A673 (cell line): ENCODE results near the gene SLAMF7. TPM values are rescaled to one million over a fixed set of nuclear protein-coding genes. Genes with fewer than 3 reads are reported as not detected.

ENCODE experiments used
- BruUV-seq: library from RNA; stranded (reverse); fragments of 400-500 nt; replicated peaks from 2 replicates; lab custom pipeline; 2021; lab: Mats Ljungman, UMichigan
- CTCF ChIA-PET: fragments of 300-600 bp; sonication (Branson Sonifier 250); formaldehyde crosslinking; loops from one replicate; lab custom pipeline; 2022; ENCODE audit warnings: antibody characterized with exemption; lab: Charles Lee
- POLR2A ChIA-PET: fragments of 300-600 bp; sonication (Branson Sonifier 250); formaldehyde crosslinking; loops from one replicate; lab custom pipeline; 2022; ENCODE audit warnings: antibody characterized with exemption; ENCODE audit not compliant: low non-redundant PET; lab: Charles Lee
- DNase-seq: peaks from one replicate; pipeline ENCODE4 v3.0.0-alpha.2; 2015; ENCODE audit warnings: low spot score
- H3K27ac ChIP-seq: fragments of 200-600 bp; sonication (generic); 2 replicates; pipeline ENCODE4 v1.5.1; 2016; ENCODE audit warnings: mixed run types, low read depth, mild to moderate bottlenecking, mixed read lengths, antibody characterized with exemption, low read length; ENCODE audit not compliant: poor library complexity, severe bottlenecking
- H3K27me3 ChIP-seq: fragments of 200-600 bp; sonication (generic); replicated peaks from 2 replicates; pipeline ENCODE4 v1.6.1; 2017; ENCODE audit warnings: mixed run types, low read depth, mild to moderate bottlenecking, mixed read lengths, antibody characterized with exemption, low read length; ENCODE audit not compliant: insufficient read depth, poor library complexity
- H3K36me3 ChIP-seq: fragments of 200-600 bp; sonication (generic); 2 replicates; pipeline ENCODE4 v1.6.1; 2016; ENCODE audit warnings: mixed run types, mild to moderate bottlenecking, mixed read lengths, antibody characterized with exemption, low read length; ENCODE audit not compliant: insufficient read depth, poor library complexity, severe bottlenecking
- H3K4me1 ChIP-seq: fragments of 200-600 bp; sonication (generic); 2 replicates; pipeline ENCODE4 v1.6.1; 2017; ENCODE audit warnings: mixed run types, mild to moderate bottlenecking, mixed read lengths, antibody characterized with exemption, low read length; ENCODE audit not compliant: insufficient read depth, poor library complexity, severe bottlenecking
- H3K4me3 ChIP-seq: fragments of 200-600 bp; sonication (generic); 2 replicates; pipeline ENCODE4 v1.5.1; 2016; ENCODE audit warnings: low read depth, mixed run types, mild to moderate bottlenecking, mixed read lengths, low read length; ENCODE audit not compliant: poor library complexity, severe bottlenecking
- H3K9me3 ChIP-seq: fragments of 200-600 bp; sonication (generic); 2 replicates; pipeline ENCODE4 v1.6.1; 2016; ENCODE audit warnings: mixed run types, low read depth, mild to moderate bottlenecking, mixed read lengths, antibody characterized with exemption, low read length; ENCODE audit not compliant: poor library complexity, severe bottlenecking
- CTCF ChIP-seq: fragments of 300-800, 200-600 bp; sonication (generic); conservative IDR thresholded peaks from 2 replicates; pipeline ENCODE4 v1.5.1; 2017; ENCODE audit warnings: low read depth, mild to moderate bottlenecking, antibody characterized with exemption, low read length, moderate library complexity, mixed read lengths
- EZH2 ChIP-seq: fragments of 200-600 bp; sonication (generic); IDR thresholded peaks from 2 replicates; pipeline ENCODE4 v1.6.1; 2017; ENCODE audit warnings: borderline replicate concordance, low read depth, mild to moderate bottlenecking, mixed read lengths, antibody characterized with exemption, low read length; ENCODE audit not compliant: poor library complexity, severe bottlenecking
- intact Hi-C: fragments of 100-400 bp; cut with micrococcal nuclease; formaldehyde crosslinking; loops from one replicate; pipeline ENCODE4 v1.10.0; 2022; ENCODE audit not compliant: unreplicated experiment
- total RNA-seq: library from RNA; stranded (reverse); gene quantifications from 2 replicates; pipeline ENCODE4 v1.2.3, GENCODE V29; 2021

SLAMF7 gene
- total RNA-seq, 1 experiment from 2014 or later, result not detected

- H3K4me3 ChIP-seq, result no peak overlapping the region
- intact Hi-C loops, result no loop called here
- H3K36me3 ChIP-seq, result no peaks in the 10 kb centered on the region
- no TSS peak for BruUV-seq
- TF ChIP-seq CTCF (no peak), EZH2 (no peak)
- H3K27me3 ChIP-seq, result peaks cover 15% of the 10 kb centered on the region
- H3K27ac ChIP-seq, result no peak overlapping the region
- no peaks in the 10 kb centered on the region for H3K9me3 ChIP-seq
- no peak for DNase-seq
- ChIA-PET CTCF (interaction anchor here (0.5 kb wide), 1 partner anchor 424 kb away, joined by 12 read pairs; the partner anchor contains the start of gene NCSTN), POLR2A (no interaction called here)
- H3K4me1 ChIP-seq, result no peaks in the 10 kb centered on the region
Measured at GRCh38 chr1:160767395-160768294, 28.6 kb downstream of the SLAMF7 start.

- ChIA-PET CTCF (no interaction called here), POLR2A (interaction anchor here (0.7 kb wide), 1 partner anchor 622 kb away, joined by 12 read pairs; no protein-coding TSS in a partner anchor)
- peak; percentile 58 for TF ChIP-seq CTCF
- TF ChIP-seq EZH2, result no peak
- Histone ChIP-seq H3K4me1 (no peaks in the 10 kb centered on the region), H3K27ac (no peak overlapping the region), H3K27me3 (peaks cover 18% of the 10 kb centered on the region), H3K4me3 (no peak overlapping the region), H3K36me3 (no peaks in the 10 kb centered on the region), H3K9me3 (no peaks in the 10 kb centered on the region)
- peak; percentile 48 for DNase-seq
- BruUV-seq, result no TSS peak
- intact Hi-C loops, result no loop called here
Measured at GRCh38 chr1:160768295-160768657, 29.2 kb downstream of the SLAMF7 start.

- intact Hi-C loops, result no loop called here
- no peak overlapping the region for H3K4me3 ChIP-seq
- no peaks in the 10 kb centered on the region for H3K4me1 ChIP-seq
- H3K36me3 ChIP-seq, result no peaks in the 10 kb centered on the region
- BruUV-seq, result no TSS peak
- ChIA-PET CTCF (no interaction called here), POLR2A (no interaction called here)
- TF ChIP-seq CTCF (no peak), EZH2 (no peak)
- no peaks in the 10 kb centered on the region for H3K9me3 ChIP-seq
- no peak overlapping the region for H3K27ac ChIP-seq
- peaks cover 18% of the 10 kb centered on the region for H3K27me3 ChIP-seq
- no peak for DNase-seq
Measured at GRCh38 chr1:160772331-160772730, 33.3 kb downstream of the SLAMF7 start.
